Medulla oblongata (tissue), 1 donor: ENCODE results near the gene ASPRV1.

Experiments used
- DNase-seq: peaks from one replicate; pipeline ENCODE4 v3.0.0-alpha.2; 2015; ENCODE audit errors: extremely low spot score

ASPRV1 gene

GRCh38 chr2:69988086-69988635 lies 26.7 kb upstream of the ASPRV1 start:
- DNase-seq: no peak

GRCh38 chr2:69986691-69987090 lies 25.3 kb upstream of the ASPRV1 start:
- DNase-seq: no peak

- peak; percentile 79 for DNase-seq
Measured at GRCh38 chr2:69985688-69986087, 24.3 kb upstream of the ASPRV1 start.

GRCh38 chr2:69985216-69985615 lies 23.8 kb upstream of the ASPRV1 start:
- DNase-seq: no peak

- no peak for DNase-seq
Measured at GRCh38 chr2:69983392-69983966, 22.0 kb upstream of the ASPRV1 start.

- no peak for DNase-seq
Measured at GRCh38 chr2:69979902-69980807, 18.7 kb upstream of the ASPRV1 start.

- no peak for DNase-seq
Measured at GRCh38 chr2:69977906-69978482, 16.6 kb upstream of the ASPRV1 start.

GRCh38 chr2:69977186-69977585 lies 15.8 kb upstream of the ASPRV1 start:
- no peak for DNase-seq

GRCh38 chr2:69975853-69976462 lies 14.5 kb upstream of the ASPRV1 start:
- no peak for DNase-seq

- DNase-seq: no peak
Measured at GRCh38 chr2:69975136-69975852, 13.9 kb upstream of the ASPRV1 start.

GRCh38 chr2:69973335-69973735 lies 11.9 kb upstream of the ASPRV1 start:
- DNase-seq: no peak

GRCh38 chr2:69972822-69973221 lies 11.4 kb upstream of the ASPRV1 start:
- no peak for DNase-seq

GRCh38 chr2:69969991-69970390 lies 8.6 kb upstream of the ASPRV1 start:
- DNase-seq: no peak

GRCh38 chr2:69969126-69969983 lies 7.9 kb upstream of the ASPRV1 start:
- peak; percentile 7 for DNase-seq

- no peak for DNase-seq
Measured at GRCh38 chr2:69968609-69969008, 7.2 kb upstream of the ASPRV1 start.

GRCh38 chr2:69966496-69966895 lies 5.1 kb upstream of the ASPRV1 start:
- no peak for DNase-seq

- no peak for DNase-seq
Measured at GRCh38 chr2:69965756-69966445, 4.5 kb upstream of the ASPRV1 start.

GRCh38 chr2:69964353-69964841 lies 3.0 kb upstream of the ASPRV1 start:
- no peak for DNase-seq

GRCh38 chr2:69962986-69963730 lies 1.7 kb upstream of the ASPRV1 start:
- DNase-seq: no peak
